H1 (cell line): ENCODE measurements around the gene WDR89. TPM values are rescaled to one million over a fixed set of nuclear protein-coding genes. Genes with fewer than 3 reads are reported as not detected.

ENCODE experiments used
- CTCF ChIA-PET: fragments of 300-600 bp; sonication (Branson Sonifier 250); formaldehyde crosslinking; loops from one replicate; lab custom pipeline; 2021; ENCODE audit not compliant: partially characterized antibody; lab: Charles Lee
- POLR2A ChIA-PET: fragments of 300-600 bp; sonication (Branson Sonifier 250); formaldehyde crosslinking; loops from one replicate; lab custom pipeline; 2021; ENCODE audit warnings: inconsistent platforms; ENCODE audit not compliant: partially characterized antibody; lab: Charles Lee
- DNase-seq, 2 experiments: peaks; one replicate each; pipeline versions ENCODE4 v3.0.0 to v3.0.0-alpha.2; 2010 to 2022; ENCODE audit warnings: low spot score in 2 of 2, low read depth in 1 of 2, mixed read lengths in 1 of 2
- FAIRE-seq: peaks from 2 replicates; lab custom pipeline; 2011; peaks lifted over from hg19 to GRCh38; lab: Jason Lieb, UNC
- H2AFZ ChIP-seq: 2 replicates; pipeline ENCODE4 v1.8.1; 2012; ENCODE audit warnings: low read length, inconsistent platforms
- H2AK5ac ChIP-seq: 2 replicates; pipeline ENCODE4 v1.6.1; 2013; ENCODE audit warnings: low read depth, low read length
- H2BK120ac ChIP-seq: replicated peaks from 2 replicates; pipeline ENCODE3; 2013; ENCODE audit warnings: low read depth, low read length, inconsistent platforms
- H2BK12ac ChIP-seq: 2 replicates; pipeline ENCODE4 v1.6.1; 2013; ENCODE audit warnings: low read depth, low read length
- H2BK15ac ChIP-seq: 2 replicates; pipeline ENCODE4 v1.6.1; 2013; ENCODE audit warnings: low read length
- H2BK20ac ChIP-seq: 2 replicates; pipeline ENCODE4 v1.6.1; 2013; ENCODE audit warnings: low read length
- H2BK5ac ChIP-seq: 2 replicates; pipeline ENCODE4 v1.6.1; 2013; ENCODE audit warnings: low read depth, low read length
- H3K14ac ChIP-seq: 2 replicates; pipeline ENCODE4 v1.6.1; 2013; ENCODE audit warnings: inconsistent platforms; ENCODE audit not compliant: insufficient read length
- H3K18ac ChIP-seq: 2 replicates; pipeline ENCODE4 v1.6.1; 2013; ENCODE audit warnings: low read length; ENCODE audit errors: extremely low read depth
- H3K23ac ChIP-seq: 2 replicates; pipeline ENCODE4 v1.6.1; 2013; ENCODE audit warnings: inconsistent platforms; ENCODE audit not compliant: insufficient read length
- H3K23me2 ChIP-seq: 2 replicates; pipeline ENCODE4 v1.6.1; 2013; ENCODE audit warnings: low read depth, low read length
- H3K27ac ChIP-seq: 2 replicates; pipeline ENCODE4 v1.6.1; 2011; ENCODE audit warnings: low read depth, low read length, inconsistent platforms
- H3K27me3 ChIP-seq, 4 experiments: replicated peaks in 1 of 4; 1 replicate in 1 of 4; 2 replicates in 3 of 4; pipeline versions ENCODE4 v1.6.1 to v1.8.1; 2011 to 2013; ENCODE audit warnings: low read length in 3 of 4, mild to moderate bottlenecking in 3 of 4, inconsistent platforms in 2 of 4, mixed read lengths in 2 of 4, moderate library complexity in 1 of 4; ENCODE audit not compliant: control insufficient read depth in 3 of 4, insufficient read depth in 3 of 4; ENCODE audit errors: extremely low read depth in 1 of 4
- H3K36me3 ChIP-seq, 4 experiments: 2 replicates each; pipeline versions ENCODE4 v1.6.1 to v1.8.1; 2011 to 2013; ENCODE audit warnings: mild to moderate bottlenecking in 4 of 4, low read length in 3 of 4, moderate library complexity in 2 of 4, control low read depth in 1 of 4, inconsistent platforms in 1 of 4; ENCODE audit not compliant: insufficient read depth in 4 of 4, control insufficient read depth in 2 of 4
- H3K4ac ChIP-seq: replicated peaks from 2 replicates; pipeline ENCODE3; 2013; ENCODE audit warnings: low read length, low read depth, mixed read lengths, inconsistent platforms; ENCODE audit not compliant: insufficient read length
- H3K4me1 ChIP-seq, 4 experiments: replicated peaks in 1 of 4; 1 replicate in 1 of 4; 2 replicates in 3 of 4; pipeline versions ENCODE4 v1.6.1 to v1.8.1; 2011 to 2013; ENCODE audit warnings: low read length in 3 of 4, inconsistent platforms in 2 of 4, mixed read lengths in 1 of 4; ENCODE audit not compliant: insufficient read depth in 4 of 4, control insufficient read depth in 3 of 4
- H3K4me2 ChIP-seq, 2 experiments: 2 replicates each; pipeline versions ENCODE4 v1.6.1 to v1.8.1; 2011 to 2013; ENCODE audit warnings: low read depth in 2 of 2, low read length in 2 of 2, control low read depth in 1 of 2, inconsistent platforms in 1 of 2, mild to moderate bottlenecking in 1 of 2; ENCODE audit not compliant: insufficient read depth in 1 of 2
- H3K4me3 ChIP-seq, 4 experiments: fragments of 200-600, 300-600 bp in 1 of 4; sonication (generic), shearing (Covaris generic), sonication (Bioruptor Twin) in 1 of 4; 2 replicates each; pipeline versions ENCODE4 v1.5.1 to v1.8.1; 2011 to 2016; ENCODE audit warnings: low read length in 4 of 4, low read depth in 3 of 4, control low read depth in 2 of 4, inconsistent platforms in 2 of 4, mild to moderate bottlenecking in 2 of 4, mixed read lengths in 1 of 4, moderate library complexity in 1 of 4; ENCODE audit not compliant: insufficient read depth in 2 of 4; ENCODE audit errors: extremely low read depth in 1 of 4
- H3K56ac ChIP-seq: replicated peaks from 2 replicates; pipeline ENCODE3; 2013; ENCODE audit warnings: low read depth, mild to moderate bottlenecking, mixed read lengths, low read length, inconsistent platforms; ENCODE audit not compliant: insufficient read length
- H3K79me1 ChIP-seq: 2 replicates; pipeline ENCODE4 v1.6.1; 2013; ENCODE audit warnings: low read depth, low read length, control low read depth
- H3K79me2 ChIP-seq, 2 experiments: 2 replicates each; pipeline versions ENCODE4 v1.6.1 to v1.8.1; 2012 to 2013; ENCODE audit warnings: low read length in 2 of 2, mild to moderate bottlenecking in 2 of 2, inconsistent platforms in 1 of 2; ENCODE audit not compliant: insufficient read depth in 2 of 2, control insufficient read depth in 1 of 2
- H3K9ac ChIP-seq, 4 experiments: replicated peaks in 1 of 4; 1 replicate in 1 of 4; 2 replicates in 3 of 4; pipeline versions ENCODE4 v1.6.1 to v1.8.1; 2011 to 2013; ENCODE audit warnings: low read depth in 3 of 4, low read length in 3 of 4, control low read depth in 2 of 4, mild to moderate bottlenecking in 2 of 4, moderate library complexity in 2 of 4, inconsistent platforms in 1 of 4; ENCODE audit errors: extremely low read depth in 1 of 4
- H3K9me3 ChIP-seq, 2 experiments: 2 replicates each; pipeline versions ENCODE4 v1.6.1 to v1.8.1; 2012 to 2013; ENCODE audit warnings: mild to moderate bottlenecking in 2 of 2, moderate library complexity in 2 of 2, control low read depth in 1 of 2, inconsistent platforms in 1 of 2, low read depth in 1 of 2, low read length in 1 of 2, mixed read lengths in 1 of 2; ENCODE audit not compliant: insufficient read depth in 2 of 2
- H4K20me1 ChIP-seq, 2 experiments: replicated peaks in 1 of 2; 2 replicates each; pipeline versions ENCODE3 to v1.8.1; 2011 to 2013; ENCODE audit warnings: inconsistent platforms in 2 of 2, low read length in 2 of 2, mild to moderate bottlenecking in 1 of 2; ENCODE audit not compliant: insufficient read depth in 2 of 2, control insufficient read depth in 1 of 2
- H4K5ac ChIP-seq: 2 replicates; pipeline ENCODE4 v1.6.1; 2013; ENCODE audit warnings: low read length, low read depth, mixed read lengths, inconsistent platforms; ENCODE audit not compliant: insufficient read length
- H4K8ac ChIP-seq: 2 replicates; pipeline ENCODE4 v1.8.0; 2013; ENCODE audit warnings: mild to moderate bottlenecking, moderate library complexity, low read length, inconsistent platforms; ENCODE audit not compliant: insufficient read depth; ENCODE audit errors: extremely low read depth
- H4K91ac ChIP-seq: replicated peaks from 2 replicates; pipeline ENCODE3; 2013; ENCODE audit warnings: low read length, mixed read lengths, inconsistent platforms; ENCODE audit not compliant: insufficient read length
- CTBP2 ChIP-seq: IDR thresholded peaks from 2 replicates; pipeline ENCODE4 v1.7.0; 2011; ENCODE audit warnings: borderline replicate concordance, mild to moderate bottlenecking, moderate library complexity, mixed read lengths, low read length; ENCODE audit not compliant: insufficient read depth, insufficient read length
- WGBS, 2 experiments: shearing (Covaris generic) in 1 of 2; methylation state at CpG; one replicate each; pipeline versions ENCODE4 v1.1.6 to v1.1.7; 2013 to 2015; ENCODE audit warnings: low lambda C conversion rate in 2 of 2, mixed read lengths in 2 of 2, inconsistent platforms in 1 of 2, low coverage in 1 of 2, missing lambda C conversion rate in 1 of 2; ENCODE audit not compliant: insufficient replicate concordance in 2 of 2, insufficient coverage in 1 of 2, insufficient read length in 1 of 2; ENCODE audit errors: extremely low coverage in 1 of 2, missing lambda C conversion rate in 1 of 2; 5-methylcytosine and 5-hydroxymethylcytosine counted together
- polyA plus RNA-seq, 7 experiments: library from polyadenylated mRNA; depleted of rRNA in 3 of 7; stranded (reverse) in 5 of 7; unstranded in 2 of 7; fragments of >200 nt in 5 of 7; fragments of 200-250 nt in 2 of 7; gene quantifications; 1 replicate in 5 of 7; 2 replicates in 1 of 7; 4 replicates in 1 of 7; pipeline versions ENCODE4 v1.2.1 to v1.2.3, GENCODE V29; 2011 to 2013; ENCODE audit warnings: missing spikeins in 2 of 7, mixed read lengths in 2 of 7
- total RNA-seq: library from RNA; stranded (reverse); fragmentation: NEBNext Ultra II Directional; extraction: Animal tissue kit (Norgen Biotek cat#: 25700); gene quantifications from 2 replicates; pipeline ENCODE4 v1.2.1, GENCODE V29; 2021

The WDR89 gene
- total and polyA plus RNA-seq, 2 of the 8 experiments (the other 6 are each of a cell fraction or from before 2014, with no cell fraction given): 8.3 to 32.9 TPM

GRCh38 chr14:63676615-63677014, 34.9 kb upstream of the WDR89 start:
- Histone ChIP-seq H4K91ac (no peak overlapping the region), H3K4ac (no peak overlapping the region), H2BK15ac (no peak overlapping the region), H3K4me1 (no peaks in the 10 kb centered on the region), H3K4me2 (no peak overlapping the region), H3K4me3 (no peak overlapping the region), H2AK5ac (no peak overlapping the region), H4K8ac (no peak overlapping the region), H3K56ac (no peak overlapping the region), H3K23me2 (no peaks in the 10 kb centered on the region), H3K9me3 (no peaks in the 10 kb centered on the region), H3K27ac (no peak overlapping the region), H3K36me3 (no peaks in the 10 kb centered on the region), H2BK5ac (no peak overlapping the region), H3K18ac (no peak overlapping the region), H3K14ac (no peak overlapping the region), H3K79me2 (no peaks in the 10 kb centered on the region), H3K23ac (no peak overlapping the region), H2BK120ac (no peak overlapping the region), H4K5ac (no peak overlapping the region), H3K79me1 (no peaks in the 10 kb centered on the region), H2BK12ac (no peak overlapping the region), H2BK20ac (no peak overlapping the region), H3K9ac (no peak overlapping the region), H4K20me1 (peaks cover 0 to 2% of the 10 kb centered on the region in 2 experiments), H2AFZ (no peak overlapping the region), H3K27me3 (no peaks in the 10 kb centered on the region)
- no peak for FAIRE-seq
- no peak for DNase-seq
- CTCF ChIA-PET: no interaction called here
- no peak for TF ChIP-seq CTBP2
- 86% methylated on average over 3 of the region's 3 CpGs; no CpG with 5 or more reads in 1 of the 2 experiments for WGBS, 2 experiments
- POLR2A ChIA-PET: no interaction called here
